ENCODE measurements around the gene ANKRD60.

DNA sequence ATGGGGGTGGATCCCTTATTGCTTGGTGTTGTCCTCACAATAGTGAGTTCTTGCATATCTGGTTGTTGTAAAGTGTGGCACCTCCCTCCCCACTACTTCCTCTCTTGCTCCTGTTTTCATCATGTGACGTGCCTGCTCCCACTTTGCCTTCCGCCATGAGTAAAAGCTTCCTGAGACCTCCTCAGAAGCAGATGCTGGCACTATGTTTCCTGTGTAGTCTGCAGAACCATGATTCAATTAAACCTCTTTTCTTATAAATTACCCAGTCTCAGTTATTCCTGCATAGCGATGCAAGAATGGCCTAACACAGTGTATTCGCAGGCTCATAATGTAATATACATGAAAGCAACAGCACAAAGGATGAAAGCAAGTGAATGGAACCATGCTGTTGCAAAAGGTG lies 28.4 kb upstream of the ANKRD60 start:
- TF ChIP-seq, protein P1, sequence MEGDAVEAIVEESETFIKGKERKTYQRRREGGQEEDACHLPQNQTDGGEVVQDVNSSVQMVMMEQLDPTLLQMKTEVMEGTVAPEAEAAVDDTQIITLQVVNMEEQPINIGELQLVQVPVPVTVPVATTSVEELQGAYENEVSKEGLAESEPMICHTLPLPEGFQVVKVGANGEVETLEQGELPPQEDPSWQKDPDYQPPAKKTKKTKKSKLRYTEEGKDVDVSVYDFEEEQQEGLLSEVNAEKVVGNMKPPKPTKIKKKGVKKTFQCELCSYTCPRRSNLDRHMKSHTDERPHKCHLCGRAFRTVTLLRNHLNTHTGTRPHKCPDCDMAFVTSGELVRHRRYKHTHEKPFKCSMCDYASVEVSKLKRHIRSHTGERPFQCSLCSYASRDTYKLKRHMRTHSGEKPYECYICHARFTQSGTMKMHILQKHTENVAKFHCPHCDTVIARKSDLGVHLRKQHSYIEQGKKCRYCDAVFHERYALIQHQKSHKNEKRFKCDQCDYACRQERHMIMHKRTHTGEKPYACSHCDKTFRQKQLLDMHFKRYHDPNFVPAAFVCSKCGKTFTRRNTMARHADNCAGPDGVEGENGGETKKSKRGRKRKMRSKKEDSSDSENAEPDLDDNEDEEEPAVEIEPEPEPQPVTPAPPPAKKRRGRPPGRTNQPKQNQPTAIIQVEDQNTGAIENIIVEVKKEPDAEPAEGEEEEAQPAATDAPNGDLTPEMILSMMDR (conservative IDR thresholded peaks at IDR 0.05): no peak
- no peak for TF ChIP-seq ZFX (IDR thresholded peaks at IDR 0.05)

Data from C4-2B (cell line).